ENCODE data around the gene RNF5.

RNF5 gene

GRCh38 chr6:32196682-32197616, 18.7 kb downstream of the RNF5 start:
- H3K4me3 ChIP-seq (replicated peaks; ENCODE audit: low read depth, low read length): peak overlapping the region; percentile 72
- DNase-seq (ENCODE audit: low read depth): peak; percentile 38
- no peak for TF ChIP-seq CTCF (IDR thresholded peaks at IDR 0.05; ENCODE audit: low read length, missing control alignments)

GRCh38 chr6:32198345-32198696, 20.1 kb downstream of the RNF5 start:
- H3K4me3 ChIP-seq (replicated peaks; ENCODE audit: low read depth, low read length): no peak overlapping the region
- no peak for DNase-seq (ENCODE audit: low read depth)
- TF ChIP-seq CTCF (IDR thresholded peaks at IDR 0.05; ENCODE audit: low read length, missing control alignments): no peak

- no peak for TF ChIP-seq CTCF (IDR thresholded peaks at IDR 0.05; ENCODE audit: low read length, missing control alignments)
- DNase-seq (ENCODE audit: low read depth): no peak
- no peak overlapping the region for H3K4me3 ChIP-seq (replicated peaks; ENCODE audit: low read depth, low read length)
These were observed 20.7 kb downstream of the RNF5 start for GRCh38 chr6:32198866-32199265.

DNA sequence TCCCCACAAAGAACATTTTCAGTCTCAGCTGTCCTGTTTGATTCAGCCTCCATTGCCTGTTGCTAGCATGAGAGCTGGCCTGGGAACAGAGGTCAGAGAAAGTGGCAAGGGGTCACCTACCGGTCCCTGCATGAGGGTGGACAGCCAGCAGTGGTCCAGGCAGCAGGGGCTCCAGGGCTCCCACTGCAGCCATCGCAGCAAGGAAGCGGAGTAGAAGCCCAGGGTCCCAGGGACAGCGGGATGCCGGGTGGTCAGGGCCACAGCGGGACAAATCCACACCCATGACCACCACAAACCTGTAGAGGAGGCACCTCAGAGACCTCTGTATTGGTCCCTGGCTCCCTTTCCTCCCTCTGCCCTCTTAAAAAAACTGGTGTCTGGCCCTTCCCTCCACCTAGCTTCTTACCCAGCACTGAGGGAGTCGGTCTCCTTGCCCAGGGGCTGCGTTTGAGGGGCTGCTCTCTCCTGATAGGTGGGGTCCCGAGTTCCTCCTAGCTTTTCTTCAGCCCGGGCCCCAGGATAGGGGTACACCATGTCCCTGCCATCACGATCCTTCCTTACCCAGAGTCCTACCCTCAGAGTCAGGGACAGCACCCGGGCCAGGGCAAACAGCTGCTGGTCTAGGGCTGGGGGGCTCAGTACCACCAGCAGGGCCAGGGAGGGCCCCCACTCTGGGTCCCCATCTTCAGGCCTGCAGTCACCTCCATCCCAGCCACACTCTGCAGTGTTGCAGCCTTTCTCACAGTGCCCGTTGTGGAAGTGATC, 22.7 kb downstream of the RNF5 start:
- DNase-seq (ENCODE audit: low read depth): no peak
- no peak for TF ChIP-seq CTCF (IDR thresholded peaks at IDR 0.05; ENCODE audit: low read length, missing control alignments)

DNA sequence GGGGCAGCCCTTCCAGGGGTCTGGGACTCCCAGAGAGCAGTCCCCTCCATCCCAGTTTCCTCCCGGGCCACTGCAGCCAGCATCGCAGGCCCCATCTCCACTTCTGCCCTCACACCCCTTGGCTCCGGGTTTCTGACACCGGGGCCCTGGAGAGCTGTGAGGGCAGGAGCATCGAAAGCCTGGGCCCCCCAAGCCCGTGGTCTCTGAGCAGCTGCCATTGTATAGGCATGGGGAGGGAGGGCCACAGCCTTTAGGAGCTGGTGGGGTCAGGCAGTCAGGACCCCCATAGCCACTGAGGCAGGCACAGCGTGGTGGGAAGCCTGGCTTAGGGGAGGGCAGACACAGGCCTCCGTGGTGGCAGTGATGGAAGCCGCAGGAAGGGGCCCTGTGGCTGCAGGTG, 24.0 kb downstream of the RNF5 start:
- no peak for DNase-seq (ENCODE audit: low read depth)
- no peak overlapping the region for H3K4me3 ChIP-seq (replicated peaks; ENCODE audit: low read depth, low read length)
- TF ChIP-seq CTCF (IDR thresholded peaks at IDR 0.05; ENCODE audit: low read length, missing control alignments): no peak

More for the DNA sequence above, 22.7 kb downstream of the RNF5 start:
- no peak overlapping the region for H3K4me3 ChIP-seq (replicated peaks; ENCODE audit: low read depth, low read length)

DNA sequence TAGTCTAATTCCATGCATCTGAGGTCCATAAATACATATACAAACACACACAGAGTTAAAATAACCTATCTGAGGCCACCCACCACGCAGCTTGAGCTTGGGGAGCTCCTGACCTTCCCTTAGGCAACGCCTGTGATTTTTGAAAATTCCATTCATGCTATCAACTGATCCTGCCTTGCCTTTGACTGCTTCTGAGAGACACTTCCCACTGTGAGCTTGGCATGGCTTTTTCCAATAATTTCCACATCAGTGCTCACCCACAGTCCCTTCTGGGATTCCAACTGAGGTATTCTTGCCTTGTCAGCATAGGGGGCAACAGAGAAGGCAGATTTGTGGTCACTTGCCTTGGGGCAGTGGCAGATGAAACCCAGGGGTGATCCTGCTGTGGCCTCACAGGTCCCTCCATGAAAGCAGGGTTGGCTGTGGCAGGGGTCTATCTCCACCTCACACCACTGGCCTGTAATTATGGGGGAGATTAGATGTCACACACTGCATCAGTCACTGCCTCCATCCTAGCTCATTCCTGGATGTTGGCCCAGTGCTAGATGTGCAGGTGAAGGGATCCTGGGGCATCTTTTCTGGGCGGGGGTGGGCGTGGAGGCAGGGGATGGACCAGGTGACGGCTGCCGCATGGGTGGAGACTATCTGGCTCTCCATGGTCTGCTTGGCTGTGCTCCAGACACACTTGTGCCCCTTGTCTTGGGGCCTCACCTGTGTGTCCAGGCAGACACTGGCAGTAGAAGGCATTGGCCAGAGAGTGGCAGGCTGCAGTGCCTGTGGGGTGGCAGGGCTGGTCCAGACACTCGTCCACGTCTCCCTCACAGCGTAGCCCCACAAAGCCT, 25.4 kb downstream of the RNF5 start:
- DNase-seq (ENCODE audit: low read depth): no peak
- TF ChIP-seq CTCF (IDR thresholded peaks at IDR 0.05; ENCODE audit: low read length, missing control alignments): no peak
- H3K4me3 ChIP-seq (replicated peaks; ENCODE audit: low read depth, low read length): no peak overlapping the region
